Loucy (cell line): ENCODE results near the gene SPATS2.

Experiments used
- H2AFZ ChIP-seq: fragments of 200-600 bp; sonication (generic); 2 replicates; pipeline ENCODE4 v1.6.0; 2016; ENCODE audit warnings: antibody characterized with exemption, mild to moderate bottlenecking, low read length, moderate library complexity
- H3F3A ChIP-seq: fragments of 200-600 bp; 2 replicates; pipeline ENCODE4 v1.6.0; 2016; ENCODE audit warnings: antibody characterized with exemption, low read depth, mild to moderate bottlenecking
- H3K27me3 ChIP-seq: fragments of 200-600 bp; sonication (generic); 2 replicates; pipeline ENCODE4 v1.6.1; 2014; ENCODE audit warnings: low read length, mild to moderate bottlenecking; ENCODE audit not compliant: insufficient read depth, poor library complexity, severe bottlenecking
- H3K36me3 ChIP-seq: fragments of 200-600 bp; sonication (generic); 2 replicates; pipeline ENCODE4 v1.6.1; 2016; ENCODE audit warnings: low read length; ENCODE audit not compliant: insufficient read depth
- H3K4me1 ChIP-seq: fragments of 200-600 bp; sonication (generic); 2 replicates; pipeline ENCODE4 v1.5.1; 2014; ENCODE audit warnings: low read length, mild to moderate bottlenecking; ENCODE audit not compliant: insufficient read depth, poor library complexity, severe bottlenecking
- H3K4me2 ChIP-seq: fragments of 200-600 bp; sonication (generic); 2 replicates; pipeline ENCODE4 v1.6.0; 2014; ENCODE audit warnings: antibody characterized with exemption, low read length, low read depth, mild to moderate bottlenecking; ENCODE audit not compliant: poor library complexity, severe bottlenecking
- H3K4me3 ChIP-seq: fragments of 200-600 bp; sonication (generic); 2 replicates; pipeline ENCODE4 v1.5.1; 2014; ENCODE audit warnings: low read length, mild to moderate bottlenecking, mixed read lengths; ENCODE audit not compliant: poor library complexity, severe bottlenecking
- H3K79me2 ChIP-seq: fragments of 200-600 bp; sonication (generic); 2 replicates; pipeline ENCODE4 v1.6.1; 2014; ENCODE audit warnings: low read length; ENCODE audit not compliant: insufficient read depth
- H3K9ac ChIP-seq: fragments of 200-600 bp; sonication (generic); 2 replicates; pipeline ENCODE4 v1.6.0; 2014; ENCODE audit warnings: mild to moderate bottlenecking, low read depth, low read length, moderate library complexity; ENCODE audit not compliant: poor library complexity, severe bottlenecking
- H3K9me2 ChIP-seq: fragments of 200-600 bp; sonication (generic); replicated peaks from 2 replicates; pipeline ENCODE4 v1.6.1; 2016; ENCODE audit warnings: low read depth, low read length, mixed read lengths
- H3K9me3 ChIP-seq: fragments of 200-600 bp; sonication (generic); 2 replicates; pipeline ENCODE4 v1.6.1; 2014; ENCODE audit warnings: mild to moderate bottlenecking, antibody characterized with exemption, low read length, low read depth; ENCODE audit not compliant: insufficient read depth
- H4K20me1 ChIP-seq: fragments of 200-600 bp; sonication (generic); 2 replicates; pipeline ENCODE4 v1.6.0; 2014; ENCODE audit warnings: antibody characterized with exemption, low read length, mild to moderate bottlenecking; ENCODE audit not compliant: insufficient read depth, poor library complexity, severe bottlenecking
- CTCF ChIP-seq: fragments of 200-600 bp; sonication (generic); conservative IDR thresholded peaks from 2 replicates; pipeline ENCODE4 v1.5.1; 2014; ENCODE audit warnings: mild to moderate bottlenecking, antibody characterized with exemption, low read length
- EZH2phosphoT487 ChIP-seq: fragments of 200-600 bp; IDR thresholded peaks from 2 replicates; pipeline ENCODE4 v1.6.1; 2018; ENCODE audit warnings: antibody characterized with exemption, mild to moderate bottlenecking, moderate library complexity, borderline replicate concordance

The SPATS2 gene

GRCh38 chr12:49511410-49511809 is 144.1 kb downstream of the SPATS2 start:
- Histone ChIP-seq H3F3A (no peaks in the 10 kb centered on the region), H4K20me1 (no peaks in the 10 kb centered on the region), H3K4me2 (no peak overlapping the region), H3K36me3 (peaks cover 8% of the 10 kb centered on the region; the same call in 1 of the 2 replicates), H3K79me2 (no peaks in the 10 kb centered on the region), H3K27me3 (no peaks in the 10 kb centered on the region), H2AFZ (no peak overlapping the region), H3K9me3 (no peaks in the 10 kb centered on the region), H3K4me1 (no peaks in the 10 kb centered on the region), H3K9ac (no peak overlapping the region), H3K9me2 (no peaks in the 10 kb centered on the region), H3K4me3 (no peak overlapping the region)
- no peak for TF ChIP-seq CTCF
- no peak for TF ChIP-seq EZH2phosphoT487

GRCh38 chr12:49512546-49512945 is 145.3 kb downstream of the SPATS2 start:
- Histone ChIP-seq H3F3A (no peaks in the 10 kb centered on the region), H3K4me3 (no peak overlapping the region), H3K27me3 (no peaks in the 10 kb centered on the region), H3K79me2 (no peaks in the 10 kb centered on the region), H2AFZ (no peak overlapping the region), H3K9ac (no peak overlapping the region), H3K9me3 (no peaks in the 10 kb centered on the region), H3K36me3 (peaks cover 5% of the 10 kb centered on the region; the same call in 1 of the 2 replicates), H3K4me2 (no peak overlapping the region), H3K4me1 (no peaks in the 10 kb centered on the region), H4K20me1 (no peaks in the 10 kb centered on the region), H3K9me2 (no peaks in the 10 kb centered on the region)
- TF ChIP-seq EZH2phosphoT487 (no peak), CTCF (no peak)

GRCh38 chr12:49515266-49515665 is 148.0 kb downstream of the SPATS2 start:
- no peaks in the 10 kb centered on the region for H3K9me2 ChIP-seq
- no peaks in the 10 kb centered on the region for H3K79me2 ChIP-seq
- 0 out of 2 replicates have a peak, but pooled peaks cover 5% of the 10 kb centered on the region for H3K36me3 ChIP-seq
- no peak overlapping the region for H3K4me3 ChIP-seq
- H3K9ac ChIP-seq: no peak overlapping the region
- no peaks in the 10 kb centered on the region for H4K20me1 ChIP-seq
- no peaks in the 10 kb centered on the region for H3K4me1 ChIP-seq
- H3K4me2 ChIP-seq: no peak overlapping the region
- TF ChIP-seq EZH2phosphoT487 (no peak), CTCF (no peak)
- no peaks in the 10 kb centered on the region for H3F3A ChIP-seq
- H3K27me3 ChIP-seq: no peaks in the 10 kb centered on the region
- no peak overlapping the region for H2AFZ ChIP-seq
- H3K9me3 ChIP-seq: no peaks in the 10 kb centered on the region
